PFSK-1 (cell line): ENCODE measurements around the gene EARS2.

Experiments used
- FOXP2 ChIP-seq: optimal IDR thresholded peaks from 2 replicates; pipeline ENCODE3; 2011; ENCODE audit warnings: borderline replicate concordance, control low read depth, inconsistent platforms; ENCODE audit not compliant: insufficient read depth; ENCODE audit errors: extremely low read length, extremely low read depth
- POLR2AphosphoS5 ChIP-seq: IDR thresholded peaks from 2 replicates; pipeline ENCODE4 v1.6.1; 2012; ENCODE audit warnings: low read depth, mild to moderate bottlenecking, control low read depth, low read length, moderate library complexity
- SIN3A ChIP-seq: IDR thresholded peaks from 2 replicates; pipeline ENCODE4 v1.6.1; 2012; ENCODE audit warnings: mild to moderate bottlenecking, low read length, moderate library complexity, borderline replicate concordance; ENCODE audit not compliant: insufficient read depth
- TAF1 ChIP-seq: IDR thresholded peaks from 2 replicates; pipeline ENCODE4 v1.6.1; 2012; ENCODE audit warnings: low read length, control low read depth, borderline replicate concordance; ENCODE audit not compliant: insufficient read depth
- TF ChIP-seq, protein P1 (sequence below), 2 experiments: IDR thresholded peaks; 2 replicates each; pipeline versions ENCODE4 v1.6.1 to v1.8.0; 2011 to 2012; ENCODE audit warnings: low read depth in 2 of 2, low read length in 2 of 2, control low read depth in 1 of 2, inconsistent platforms in 1 of 2, mild to moderate bottlenecking in 1 of 2, moderate library complexity in 1 of 2; ENCODE audit not compliant: insufficient read depth in 1 of 2

EARS2 gene

DNA sequence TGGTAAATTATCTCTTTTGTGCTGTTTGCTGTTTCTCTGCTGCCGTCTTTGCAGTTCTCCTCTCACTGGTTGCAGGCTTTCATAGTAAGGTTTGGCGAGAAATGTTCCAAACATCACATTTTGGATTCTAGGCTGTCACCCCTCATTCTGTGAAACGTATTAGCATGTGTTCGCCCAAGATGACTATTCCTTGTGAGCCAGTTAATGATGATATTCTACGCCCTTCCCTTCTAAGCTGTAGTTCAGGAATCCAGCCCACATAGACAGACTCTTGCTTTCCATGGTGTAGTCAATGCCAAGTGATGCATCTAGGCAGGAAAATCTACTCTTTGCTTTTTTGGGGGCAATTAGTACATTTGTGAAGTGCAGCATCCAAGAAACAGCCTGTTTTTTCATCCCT lies 14.7 kb upstream of the EARS2 start:
- TF ChIP-seq SIN3A (no peak), FOXP2 (no peak), TAF1 (no peak), POLR2AphosphoS5 (no peak)
- TF ChIP-seq, protein P1, sequence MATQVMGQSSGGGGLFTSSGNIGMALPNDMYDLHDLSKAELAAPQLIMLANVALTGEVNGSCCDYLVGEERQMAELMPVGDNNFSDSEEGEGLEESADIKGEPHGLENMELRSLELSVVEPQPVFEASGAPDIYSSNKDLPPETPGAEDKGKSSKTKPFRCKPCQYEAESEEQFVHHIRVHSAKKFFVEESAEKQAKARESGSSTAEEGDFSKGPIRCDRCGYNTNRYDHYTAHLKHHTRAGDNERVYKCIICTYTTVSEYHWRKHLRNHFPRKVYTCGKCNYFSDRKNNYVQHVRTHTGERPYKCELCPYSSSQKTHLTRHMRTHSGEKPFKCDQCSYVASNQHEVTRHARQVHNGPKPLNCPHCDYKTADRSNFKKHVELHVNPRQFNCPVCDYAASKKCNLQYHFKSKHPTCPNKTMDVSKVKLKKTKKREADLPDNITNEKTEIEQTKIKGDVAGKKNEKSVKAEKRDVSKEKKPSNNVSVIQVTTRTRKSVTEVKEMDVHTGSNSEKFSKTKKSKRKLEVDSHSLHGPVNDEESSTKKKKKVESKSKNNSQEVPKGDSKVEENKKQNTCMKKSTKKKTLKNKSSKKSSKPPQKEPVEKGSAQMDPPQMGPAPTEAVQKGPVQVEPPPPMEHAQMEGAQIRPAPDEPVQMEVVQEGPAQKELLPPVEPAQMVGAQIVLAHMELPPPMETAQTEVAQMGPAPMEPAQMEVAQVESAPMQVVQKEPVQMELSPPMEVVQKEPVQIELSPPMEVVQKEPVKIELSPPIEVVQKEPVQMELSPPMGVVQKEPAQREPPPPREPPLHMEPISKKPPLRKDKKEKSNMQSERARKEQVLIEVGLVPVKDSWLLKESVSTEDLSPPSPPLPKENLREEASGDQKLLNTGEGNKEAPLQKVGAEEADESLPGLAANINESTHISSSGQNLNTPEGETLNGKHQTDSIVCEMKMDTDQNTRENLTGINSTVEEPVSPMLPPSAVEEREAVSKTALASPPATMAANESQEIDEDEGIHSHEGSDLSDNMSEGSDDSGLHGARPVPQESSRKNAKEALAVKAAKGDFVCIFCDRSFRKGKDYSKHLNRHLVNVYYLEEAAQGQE (IDR thresholded peaks at IDR 0.05; ENCODE audit: insufficient read depth in 1 of 2, low read depth in 2 of 2, low read length in 2 of 2): no peak

DNA sequence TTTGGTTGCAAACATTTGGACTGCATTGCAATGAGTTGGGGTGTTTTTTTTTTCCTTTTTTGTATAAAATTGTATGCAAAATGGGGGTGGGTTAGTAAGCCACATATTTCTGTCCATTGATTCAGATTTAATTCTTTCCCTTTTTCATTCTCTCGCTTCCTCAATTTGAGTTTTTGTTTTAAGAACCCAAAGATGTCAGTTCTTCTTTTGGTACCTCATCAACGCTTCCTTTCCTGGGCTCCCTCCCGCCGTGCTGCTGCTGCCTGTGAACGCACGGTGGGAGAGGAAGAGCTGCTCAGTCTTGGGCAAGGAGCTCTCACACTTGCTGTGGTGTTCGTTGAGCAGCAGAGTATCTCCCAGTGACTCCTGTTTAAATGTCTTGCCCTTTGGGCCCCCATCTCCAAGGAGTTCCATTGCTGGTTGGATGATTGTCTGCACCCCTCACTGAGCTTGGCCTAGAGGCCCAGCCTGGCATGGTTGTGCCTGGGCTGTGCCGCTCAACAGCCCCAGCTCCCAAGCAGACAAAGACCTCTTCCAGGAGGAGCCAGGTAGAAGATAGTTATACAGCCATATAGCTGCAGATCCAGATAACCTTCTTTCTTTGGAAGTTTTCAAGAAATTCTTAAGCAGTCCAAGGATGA lies 14.0 kb upstream of the EARS2 start:
- TF ChIP-seq TAF1 (no peak), FOXP2 (no peak), SIN3A (no peak), POLR2AphosphoS5 (no peak)
- TF ChIP-seq, protein P1 (IDR thresholded peaks at IDR 0.05; ENCODE audit: insufficient read depth in 1 of 2, low read depth in 2 of 2, low read length in 2 of 2): no peak

DNA sequence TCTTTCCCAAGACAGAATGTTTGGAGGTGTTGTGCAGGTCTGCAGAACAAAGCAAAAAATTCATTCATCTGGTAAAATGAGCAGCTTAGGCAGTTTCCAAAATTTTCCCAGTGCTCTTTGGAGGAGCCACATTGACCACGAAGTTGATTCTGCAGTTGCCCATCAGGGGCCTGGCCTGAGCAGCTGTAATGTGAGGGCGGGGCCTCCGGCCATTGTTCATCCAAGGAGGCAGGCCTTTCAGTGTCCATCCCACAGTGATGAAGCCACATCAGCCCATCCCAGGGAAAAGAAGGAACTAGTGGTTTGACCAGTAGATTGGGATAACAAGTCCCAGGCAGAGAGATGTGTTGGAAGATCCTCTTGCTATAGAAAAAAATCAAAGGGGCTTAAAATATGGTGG lies 10.5 kb upstream of the EARS2 start:
- TF ChIP-seq, protein P1 (IDR thresholded peaks at IDR 0.05; ENCODE audit: insufficient read depth in 1 of 2, low read depth in 2 of 2, low read length in 2 of 2): no peak
- TF ChIP-seq SIN3A: no peak
- no peak for TF ChIP-seq FOXP2
- no peak for TF ChIP-seq TAF1
- no peak for TF ChIP-seq POLR2AphosphoS5

DNA sequence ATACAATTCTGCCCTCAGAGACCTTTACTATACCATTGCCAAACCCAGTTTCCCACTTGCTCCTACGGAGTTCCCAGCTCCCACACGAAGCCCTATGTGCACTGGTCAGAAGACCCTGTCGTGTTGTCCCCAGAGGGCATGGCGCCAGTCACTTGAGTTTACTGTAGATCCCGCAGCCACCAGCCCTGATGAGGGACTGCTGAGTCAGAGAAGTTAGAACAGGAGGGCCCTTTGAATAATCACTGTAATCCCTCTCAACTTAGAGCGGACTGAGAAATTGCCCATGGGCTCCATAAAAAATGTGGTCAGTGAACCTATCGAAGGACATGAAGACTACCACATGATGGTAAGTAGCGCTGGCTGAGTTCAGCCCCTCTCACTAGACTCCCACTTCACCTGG lies 9.6 kb upstream of the EARS2 start:
- TF ChIP-seq, protein P1 (IDR thresholded peaks at IDR 0.05; ENCODE audit: insufficient read depth in 1 of 2, low read depth in 2 of 2, low read length in 2 of 2): no peak
